Measurements from ENCODE around the gene CYB5A.

GRCh38 chr18:74311000-74311399 is 19.2 kb upstream of the CYB5A start:
- TF ChIP-seq, protein P1, sequence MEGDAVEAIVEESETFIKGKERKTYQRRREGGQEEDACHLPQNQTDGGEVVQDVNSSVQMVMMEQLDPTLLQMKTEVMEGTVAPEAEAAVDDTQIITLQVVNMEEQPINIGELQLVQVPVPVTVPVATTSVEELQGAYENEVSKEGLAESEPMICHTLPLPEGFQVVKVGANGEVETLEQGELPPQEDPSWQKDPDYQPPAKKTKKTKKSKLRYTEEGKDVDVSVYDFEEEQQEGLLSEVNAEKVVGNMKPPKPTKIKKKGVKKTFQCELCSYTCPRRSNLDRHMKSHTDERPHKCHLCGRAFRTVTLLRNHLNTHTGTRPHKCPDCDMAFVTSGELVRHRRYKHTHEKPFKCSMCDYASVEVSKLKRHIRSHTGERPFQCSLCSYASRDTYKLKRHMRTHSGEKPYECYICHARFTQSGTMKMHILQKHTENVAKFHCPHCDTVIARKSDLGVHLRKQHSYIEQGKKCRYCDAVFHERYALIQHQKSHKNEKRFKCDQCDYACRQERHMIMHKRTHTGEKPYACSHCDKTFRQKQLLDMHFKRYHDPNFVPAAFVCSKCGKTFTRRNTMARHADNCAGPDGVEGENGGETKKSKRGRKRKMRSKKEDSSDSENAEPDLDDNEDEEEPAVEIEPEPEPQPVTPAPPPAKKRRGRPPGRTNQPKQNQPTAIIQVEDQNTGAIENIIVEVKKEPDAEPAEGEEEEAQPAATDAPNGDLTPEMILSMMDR (IDR thresholded peaks at IDR 0.05; ENCODE audit: poor library complexity): no peak
- TF ChIP-seq EZH2 (IDR thresholded peaks at IDR 0.05; ENCODE audit: borderline replicate concordance): no peak
- TF ChIP-seq EZH2phosphoT487 (IDR thresholded peaks at IDR 0.05; ENCODE audit: low read depth, severe bottlenecking, unreplicated experiment): no peak

All from hepatocyte (in vitro differentiated cells).